ENCODE measurements around the gene ZNF592.

The ZNF592 gene

DNA sequence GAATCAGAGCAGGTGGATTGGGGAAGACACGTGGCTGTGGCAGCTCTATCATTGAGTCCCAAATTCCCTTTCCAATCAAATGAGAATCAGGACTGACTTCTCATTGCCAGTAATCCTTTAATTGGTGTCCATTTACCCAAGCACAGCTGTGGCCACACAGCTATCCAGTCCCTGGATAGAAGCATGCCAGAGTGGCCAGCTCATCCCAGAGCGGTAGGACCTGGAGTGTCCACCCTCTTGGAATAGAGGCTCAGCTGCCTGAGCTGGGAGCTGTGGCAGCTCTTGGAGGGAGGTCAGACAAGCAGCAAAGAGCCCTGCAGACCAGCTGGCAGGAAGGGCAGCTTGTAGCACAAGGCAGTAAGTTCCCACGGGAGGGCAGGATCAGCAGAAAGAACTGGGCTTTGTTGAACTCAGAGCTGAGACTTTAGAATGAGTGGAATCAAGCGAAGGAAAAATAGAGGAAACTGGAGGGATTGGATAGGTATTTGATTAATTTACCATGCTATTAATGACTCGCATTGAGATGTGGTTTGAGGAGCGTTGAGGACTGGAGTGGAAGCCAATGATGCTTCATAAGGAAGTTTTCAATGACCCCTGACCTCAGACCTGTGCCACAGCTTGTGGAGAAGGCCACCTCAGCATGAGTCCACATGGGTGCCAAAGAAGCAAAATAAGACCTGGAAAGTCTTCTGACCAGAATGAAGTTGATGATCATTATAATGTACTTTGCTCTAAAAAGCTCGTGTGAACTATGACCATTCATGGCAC is 61.9 kb downstream of the ZNF592 start:
- DNase-seq (ENCODE audit: low read depth) = no peak

DNA sequence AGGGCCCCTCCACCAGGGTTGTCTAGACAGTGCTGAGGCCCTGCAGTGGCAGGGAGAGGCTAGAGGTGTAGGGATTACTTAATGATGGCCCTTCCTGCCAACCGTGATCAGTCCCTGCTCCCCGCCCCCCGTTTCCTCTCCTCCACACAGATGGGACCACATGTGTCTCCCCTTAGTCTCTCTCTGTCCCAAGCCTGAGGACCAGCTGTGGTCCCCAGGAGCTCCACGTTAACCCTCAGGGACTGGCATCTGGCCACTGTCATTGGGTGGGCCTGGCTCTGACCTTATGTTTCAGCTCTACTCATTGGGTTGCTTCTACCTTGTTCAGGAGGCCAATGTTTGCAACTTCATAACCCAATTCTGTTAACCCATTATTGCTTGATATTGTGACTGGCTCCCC is 62.8 kb downstream of the ZNF592 start:
- no peak for DNase-seq (ENCODE audit: low read depth)

DNA sequence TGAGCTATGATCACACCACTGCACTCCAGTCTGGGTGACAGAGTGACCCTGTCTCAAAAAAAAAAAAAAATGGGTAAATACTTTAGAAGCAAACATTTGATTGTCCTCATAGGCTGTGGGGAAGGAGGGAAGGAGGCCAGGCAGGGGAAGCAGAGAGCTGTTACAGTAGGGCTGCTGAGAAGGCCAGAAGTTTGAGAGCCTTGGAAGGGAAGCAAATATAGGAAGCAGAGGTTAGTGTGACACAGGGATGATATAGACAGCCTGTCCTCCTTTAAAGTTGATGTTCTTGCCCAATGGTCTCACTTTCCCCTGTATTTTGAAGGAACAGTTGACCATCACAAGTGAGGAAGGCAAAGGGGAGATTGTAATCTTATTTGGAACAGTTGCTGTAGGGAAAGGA is 63.4 kb downstream of the ZNF592 start:
- no peak for DNase-seq (ENCODE audit: low read depth)

DNA sequence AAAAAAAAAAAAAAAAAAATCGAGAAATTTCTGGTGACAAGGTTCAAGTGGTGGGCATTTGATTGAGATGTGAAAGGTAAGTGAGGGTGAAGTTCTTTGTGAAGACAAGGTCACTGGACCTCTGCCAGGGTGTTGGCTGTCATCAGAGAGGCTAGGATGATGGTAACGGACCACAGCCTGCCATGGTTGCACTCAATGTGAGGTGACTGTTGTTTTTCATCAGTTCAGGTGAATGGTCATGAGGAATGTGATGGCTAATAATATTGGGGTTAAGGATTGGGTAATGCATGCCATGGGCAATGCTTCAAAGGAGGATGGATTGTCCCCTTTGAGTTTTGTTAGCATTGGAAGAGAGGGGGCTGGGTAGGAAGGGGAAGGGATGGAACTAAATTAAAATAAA is 64.5 kb downstream of the ZNF592 start:
- DNase-seq (ENCODE audit: low read depth) = no peak

DNA sequence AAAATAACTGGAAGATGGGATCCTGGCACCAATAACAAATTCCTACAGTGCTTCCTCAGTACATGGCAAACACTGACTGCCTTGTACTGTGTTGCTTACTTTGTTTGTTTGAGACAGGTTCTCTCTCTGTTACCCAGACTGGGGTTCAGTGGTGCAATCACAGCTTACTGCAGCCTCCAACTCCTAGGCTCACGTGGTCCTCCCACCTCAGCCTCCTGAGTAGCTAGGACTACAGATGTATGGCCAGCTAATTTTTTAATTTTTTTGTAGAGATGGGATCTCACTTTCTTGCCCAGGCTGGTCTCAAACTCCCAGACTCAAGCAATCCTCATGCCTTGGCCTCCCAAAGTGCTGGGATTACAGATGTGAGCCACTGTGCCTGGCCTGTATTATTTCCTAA is 65.0 kb downstream of the ZNF592 start:
- DNase-seq (ENCODE audit: low read depth) = no peak

DNA sequence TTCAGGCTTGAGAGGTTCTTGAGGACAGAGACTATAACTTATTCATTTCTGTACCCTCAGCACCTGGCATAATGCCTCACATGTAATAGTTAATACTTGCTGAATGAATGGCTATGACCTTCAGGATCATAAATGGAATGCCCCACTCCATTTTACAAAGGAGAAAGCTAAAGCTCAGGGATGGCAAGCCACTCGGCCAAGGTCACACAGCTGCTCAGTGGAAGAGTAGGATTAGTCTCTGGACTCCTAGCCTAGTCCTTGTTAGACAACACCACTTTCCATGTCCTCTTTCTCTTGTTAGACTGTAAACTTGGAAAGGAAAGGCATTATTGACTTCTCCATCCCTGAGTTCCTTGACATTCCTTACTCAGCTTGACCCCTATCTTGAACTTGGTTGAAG is 65.5 kb downstream of the ZNF592 start:
- DNase-seq (ENCODE audit: low read depth) = no peak

DNA sequence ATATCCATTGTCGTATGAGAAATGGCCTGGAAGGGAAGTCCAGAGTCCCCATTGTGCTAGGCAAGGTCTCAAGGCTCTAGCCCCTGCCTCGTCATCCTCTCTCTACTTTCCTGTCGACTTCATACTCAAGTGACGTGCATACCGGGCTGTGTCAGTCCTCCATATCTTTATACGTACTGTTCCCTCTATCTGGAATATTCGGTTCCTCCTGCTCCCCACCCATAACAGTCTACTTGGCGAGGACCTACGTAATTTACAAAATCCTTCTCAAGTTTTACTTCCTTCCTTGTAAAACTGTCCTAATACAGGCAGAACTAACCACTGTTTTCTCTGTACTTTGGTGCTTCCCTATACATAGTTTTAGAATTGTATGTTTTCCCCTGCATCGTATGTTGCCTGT is 66.5 kb downstream of the ZNF592 start:
- DNase-seq (ENCODE audit: low read depth) = no peak

DNA sequence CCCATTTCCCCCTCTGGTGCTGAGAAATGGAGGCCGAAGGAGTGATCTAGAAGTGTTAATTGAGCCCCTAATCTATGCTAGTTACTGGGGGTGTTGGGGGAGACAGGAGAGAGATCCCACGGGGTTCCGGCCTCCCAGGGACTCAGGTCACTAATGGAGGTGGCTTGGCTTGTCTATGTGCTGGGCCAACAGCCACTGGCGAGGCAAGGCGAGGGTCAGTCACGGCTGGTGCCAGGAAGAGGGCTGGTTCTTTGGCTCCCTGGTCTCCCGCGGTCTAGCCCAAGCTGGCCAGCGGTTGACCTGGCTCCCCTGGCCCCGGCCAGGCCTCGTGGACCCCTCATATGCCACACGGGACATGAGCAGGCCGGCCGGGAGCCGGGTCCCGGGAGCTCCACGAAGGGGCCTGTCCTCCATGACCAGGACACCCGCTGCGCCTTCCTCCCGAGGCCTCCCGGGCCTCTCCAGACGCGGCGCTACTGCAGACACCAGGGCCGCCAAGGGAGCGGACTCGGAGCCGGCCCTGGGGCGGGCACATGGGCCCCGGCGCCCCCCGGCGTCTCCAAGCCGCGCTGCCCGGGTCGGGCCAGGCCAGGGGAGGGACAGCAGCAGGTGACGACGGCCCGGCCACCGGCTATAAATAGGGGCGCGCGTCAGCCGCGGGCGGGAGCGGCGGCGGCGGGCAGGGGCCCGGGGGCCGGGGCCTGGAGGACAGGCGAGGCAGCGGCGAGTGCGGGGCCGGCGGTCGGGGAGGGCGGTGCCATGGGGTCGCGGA is 68.5 kb downstream of the ZNF592 start, which contains the start of gene ALPK3:
TSS of gene ALPK3 (plus strand) at position 663 of the 772 bp plus-strand sequence. CDS start at position 760, 97 bp downstream.
- no peak for DNase-seq (ENCODE audit: low read depth)

DNA sequence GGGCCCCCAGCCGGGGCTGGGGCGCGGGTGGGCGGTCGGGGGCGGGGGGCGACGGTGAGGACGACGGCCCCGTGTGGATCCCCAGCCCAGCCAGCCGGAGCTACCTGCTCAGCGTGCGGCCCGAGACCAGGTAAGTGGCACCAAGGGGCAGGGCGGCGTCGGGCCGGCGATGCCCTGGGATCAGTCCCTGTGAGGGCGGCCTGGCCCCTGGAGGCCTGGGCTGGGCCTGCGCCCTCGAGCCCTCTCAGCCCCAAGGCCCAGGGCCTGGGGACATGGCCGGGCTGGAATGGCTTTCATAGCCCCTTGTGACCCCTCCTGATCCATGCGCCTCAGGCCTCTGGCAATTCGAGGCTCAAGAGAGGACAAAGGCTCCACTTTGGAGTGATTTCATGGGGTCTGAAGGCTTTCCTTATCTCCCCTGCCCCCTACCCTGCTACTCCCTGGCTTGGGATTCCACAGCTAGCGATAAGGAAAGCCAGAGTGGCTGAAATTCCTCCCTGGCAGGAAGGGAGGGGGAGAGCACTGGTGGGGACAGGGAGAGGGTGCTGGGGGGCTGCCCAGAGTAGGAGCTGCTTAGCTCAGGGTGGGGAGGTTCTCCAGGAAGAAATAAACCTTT is 69.2 kb downstream of the ZNF592 start:
- DNase-seq (ENCODE audit: low read depth) = no peak

DNA sequence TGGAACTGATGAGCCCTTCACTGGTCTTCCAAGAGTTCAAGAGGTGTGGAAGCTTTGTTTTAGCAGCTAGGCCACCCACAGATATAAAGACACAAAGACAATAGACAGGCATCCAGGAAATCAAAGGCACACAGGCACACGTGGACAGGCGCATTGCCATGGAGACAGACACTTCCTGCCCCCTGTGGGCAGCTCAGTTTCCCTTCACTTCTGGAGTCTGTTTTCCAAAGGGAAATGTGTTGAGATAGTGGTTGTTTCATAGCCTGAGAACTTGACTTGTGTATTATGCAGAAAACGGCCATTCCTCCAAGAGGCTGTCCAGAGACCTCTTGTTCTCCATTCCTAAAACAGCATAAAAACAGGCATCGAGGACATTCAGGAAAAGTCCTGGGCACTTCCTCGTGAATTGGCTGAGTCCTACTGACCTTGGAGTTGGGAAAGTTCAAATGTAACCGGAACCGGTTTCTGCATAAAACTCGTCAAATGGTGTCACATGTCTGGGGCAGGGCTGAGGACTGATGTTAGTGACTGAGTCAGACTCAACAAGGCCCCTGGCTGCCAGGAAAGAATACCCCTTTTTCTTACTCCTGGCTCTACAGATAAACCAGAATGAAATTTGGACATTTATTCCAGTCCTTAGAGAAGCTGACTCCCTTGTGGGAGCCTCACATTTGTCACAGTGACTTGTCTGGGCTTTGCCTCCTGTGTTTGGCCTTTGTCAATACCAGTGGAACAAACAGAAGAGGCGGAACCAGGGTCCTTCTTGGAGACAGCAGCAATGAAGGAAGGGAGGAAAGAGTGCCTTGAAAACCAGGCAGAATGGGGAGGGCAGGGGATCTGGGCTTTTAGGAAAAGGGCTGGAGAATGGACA is 70.1 kb downstream of the ZNF592 start:
- DNase-seq (ENCODE audit: low read depth) = no peak

DNA sequence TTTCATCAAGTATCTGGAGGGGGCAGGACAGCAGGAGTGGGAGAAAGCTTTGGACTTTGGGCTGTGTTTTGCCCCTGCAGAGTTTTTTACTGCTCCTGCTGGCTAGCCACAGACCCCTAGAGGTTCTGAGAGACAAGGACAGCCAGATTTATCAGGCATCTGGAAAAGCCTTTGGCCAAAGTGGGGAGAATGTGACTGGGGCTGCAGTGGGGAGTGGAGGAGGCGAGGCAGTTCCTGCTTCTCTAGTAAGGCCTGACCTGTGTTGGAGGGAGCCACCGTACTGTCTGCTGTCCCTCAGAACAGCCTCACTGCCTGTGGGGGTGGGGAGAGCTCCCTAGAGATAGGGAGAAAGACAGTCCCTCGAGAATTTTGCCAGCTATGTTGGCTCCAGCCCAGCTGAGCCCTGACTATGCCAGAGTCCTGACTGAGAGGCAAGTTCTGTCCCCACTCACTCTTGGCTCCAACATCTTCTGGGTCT is 70.9 kb downstream of the ZNF592 start:
- no peak for DNase-seq (ENCODE audit: low read depth)

DNA sequence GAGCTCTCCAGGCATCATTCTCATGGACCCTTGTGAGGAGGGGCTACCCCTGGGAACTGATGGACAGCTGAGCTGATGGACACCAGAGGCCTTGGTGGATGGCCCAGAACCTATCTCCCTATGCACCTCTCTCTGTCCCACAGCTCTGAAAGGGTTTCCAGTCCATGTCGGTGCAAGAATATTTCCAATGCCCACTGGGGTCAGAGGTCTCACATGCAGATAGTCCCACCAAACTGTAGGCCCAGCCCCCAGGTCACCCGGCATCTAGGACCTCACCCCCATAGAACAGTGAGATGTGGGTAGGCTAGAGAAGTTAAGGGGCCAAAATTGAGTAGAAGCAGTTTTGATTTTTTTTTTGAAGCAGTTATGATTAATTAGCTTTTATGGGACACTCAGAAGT is 71.4 kb downstream of the ZNF592 start:
- DNase-seq (ENCODE audit: low read depth) = no peak

DNA sequence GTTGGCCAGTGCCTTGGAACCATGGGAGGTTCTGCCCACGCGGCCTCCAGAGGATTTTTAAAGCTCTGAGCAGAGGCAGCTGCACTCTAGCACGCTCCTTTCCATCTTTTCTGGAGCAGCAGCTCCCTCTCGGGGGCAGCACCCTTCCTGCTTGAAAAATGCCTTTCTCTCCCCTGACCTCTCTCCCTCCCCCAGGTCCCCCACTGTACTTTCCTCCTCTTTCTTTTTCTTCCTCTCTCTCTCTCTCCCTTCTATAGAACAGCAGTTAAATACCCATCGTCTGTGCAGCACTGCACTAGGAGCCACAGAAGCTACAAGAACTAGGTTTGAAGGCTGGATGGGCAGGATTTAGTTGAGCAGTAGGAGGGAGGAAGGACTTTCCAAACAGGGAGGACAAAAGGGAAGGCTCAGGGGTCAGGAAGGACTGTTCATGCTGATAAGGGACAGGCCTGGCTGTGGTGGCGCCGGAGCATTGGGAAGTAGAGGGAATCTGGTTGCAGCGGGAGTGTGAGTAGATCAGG is 73.2 kb downstream of the ZNF592 start:
- no peak for DNase-seq (ENCODE audit: low read depth)

DNA sequence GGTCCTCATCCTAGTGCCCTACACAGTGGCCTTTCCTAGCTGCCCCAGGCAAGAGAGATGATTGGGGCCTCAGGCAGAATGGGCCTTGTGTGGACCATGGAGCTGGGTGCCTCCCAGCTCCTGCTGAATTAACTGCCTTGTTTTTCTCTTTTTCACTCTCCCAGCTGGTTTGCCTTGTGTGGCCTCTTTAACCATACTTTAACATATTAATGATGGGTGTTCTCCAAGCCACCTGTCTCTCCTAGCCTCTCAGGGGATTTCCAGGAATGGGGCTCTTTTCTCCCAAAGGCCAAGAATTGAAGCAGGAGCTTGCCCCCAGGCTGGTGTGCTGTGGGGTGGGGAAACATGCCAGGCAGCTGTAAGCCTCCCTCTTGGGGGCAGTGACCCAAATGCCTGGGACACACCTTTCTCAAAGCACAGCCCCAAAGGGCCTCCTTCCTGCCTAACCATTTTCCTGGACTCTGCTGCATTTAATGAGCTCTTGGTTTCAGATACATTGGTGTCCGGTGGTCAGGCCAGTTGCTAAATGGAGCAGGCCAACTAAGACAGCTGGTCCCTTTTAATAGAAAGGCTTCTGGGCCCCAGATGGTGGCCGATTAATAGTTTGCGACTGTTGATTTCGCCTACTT is 74.4 kb downstream of the ZNF592 start:
- no peak for DNase-seq (ENCODE audit: low read depth)

DNA sequence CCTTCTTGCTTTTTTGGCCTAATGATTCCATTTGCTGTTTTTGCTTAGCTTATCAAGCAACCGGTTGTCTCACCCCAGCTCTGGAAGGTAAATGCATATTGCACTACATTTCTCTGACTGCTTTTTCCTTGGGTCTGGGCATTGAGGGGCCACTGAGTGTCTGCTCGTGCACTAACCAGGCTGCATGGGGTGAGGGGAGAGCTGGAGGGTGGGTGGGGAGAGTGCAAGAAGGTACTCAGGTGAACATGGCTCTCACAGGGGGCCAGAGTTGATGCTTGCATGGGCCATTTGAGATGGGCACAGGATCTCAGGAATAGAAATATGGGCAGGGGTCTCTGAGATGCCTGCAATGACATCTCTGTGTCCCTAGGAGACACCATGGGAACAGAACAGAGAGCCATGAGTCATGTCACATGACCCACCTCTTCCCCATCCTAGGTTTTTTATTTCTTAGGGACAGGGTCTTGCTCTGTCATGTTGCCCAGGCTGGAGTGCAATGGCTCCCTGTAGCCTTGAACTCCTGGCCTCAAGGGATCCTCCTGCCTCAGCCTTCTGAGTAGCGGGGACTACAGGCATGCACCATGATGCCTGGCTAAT is 75.0 kb downstream of the ZNF592 start:
- DNase-seq (ENCODE audit: low read depth) = no peak

DNA sequence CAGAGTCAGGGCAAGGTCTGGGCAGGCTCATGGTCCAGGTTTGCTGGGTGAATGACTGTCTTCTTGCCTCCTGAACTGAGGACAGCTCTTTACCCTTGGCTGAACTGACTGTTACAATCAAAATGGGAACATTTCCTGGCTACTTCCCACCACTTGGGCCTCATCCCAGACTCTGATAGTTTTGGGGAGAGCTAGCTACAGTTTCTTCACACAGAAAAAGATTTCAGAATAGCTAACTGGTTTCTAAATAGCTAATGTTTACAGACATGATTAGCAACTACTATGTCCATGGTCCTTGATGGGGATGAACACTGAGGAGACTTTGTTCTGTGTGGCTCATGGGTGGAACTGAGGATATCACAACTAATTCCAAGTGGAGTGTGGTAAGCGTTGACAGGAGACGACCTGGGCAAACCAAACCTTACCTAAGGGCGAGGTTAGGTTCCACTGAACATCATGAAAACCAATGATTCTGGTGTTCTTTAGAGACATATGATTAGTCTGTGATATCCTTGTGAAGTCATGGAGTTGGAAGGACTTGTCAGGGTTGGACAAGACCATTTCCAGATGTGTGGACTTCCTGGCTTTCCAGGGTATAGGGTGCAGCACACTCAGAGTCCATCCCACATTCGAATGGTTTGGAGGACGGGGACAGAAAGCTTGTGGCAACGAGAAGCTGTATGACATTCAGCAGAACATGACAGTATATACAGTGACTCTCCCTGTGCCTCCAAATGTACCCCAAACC is 76.0 kb downstream of the ZNF592 start:
- no peak for DNase-seq (ENCODE audit: low read depth)

DNA sequence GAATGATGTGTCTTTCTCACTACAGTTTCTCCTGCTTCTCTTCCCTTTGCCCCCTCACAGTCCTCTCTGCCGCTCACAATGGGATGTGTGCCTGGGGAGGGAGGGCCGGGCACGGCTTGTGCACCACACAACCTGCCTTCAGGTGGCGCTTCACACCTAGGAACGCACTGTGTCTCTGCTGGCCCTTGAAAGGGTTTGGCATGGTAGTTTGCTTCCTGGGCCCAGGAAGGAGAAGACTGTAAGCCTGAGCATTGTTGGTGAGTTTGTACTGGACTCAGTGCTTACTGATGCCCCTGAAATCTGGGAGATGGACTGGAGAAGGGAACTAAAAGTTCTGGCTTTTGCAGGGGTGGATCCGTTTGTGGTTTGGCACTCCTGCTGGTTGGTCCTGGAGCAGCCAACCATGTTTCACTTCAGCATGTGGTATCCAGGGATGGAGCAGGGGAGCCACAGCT is 78.0 kb downstream of the ZNF592 start:
- DNase-seq (ENCODE audit: low read depth) = no peak

DNA sequence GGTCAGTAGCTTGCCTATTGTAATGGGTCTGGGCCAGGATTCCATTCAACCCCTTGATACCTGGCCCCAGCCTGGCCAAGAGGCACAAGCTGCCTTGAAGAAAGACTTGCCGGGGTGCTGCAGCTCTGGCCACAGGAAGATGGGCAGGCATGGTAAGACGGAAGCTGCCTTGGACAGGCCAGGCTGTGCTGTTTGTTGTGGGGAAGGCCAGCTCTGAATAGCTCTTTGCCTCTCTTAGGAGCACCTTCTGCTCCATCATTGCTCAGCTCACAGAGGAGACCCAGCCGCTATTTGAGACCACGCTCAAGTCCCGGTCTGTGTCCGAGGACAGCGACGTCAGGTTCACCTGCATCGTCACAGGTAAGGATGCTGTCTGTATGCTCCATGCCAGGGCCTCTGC is 78.9 kb downstream of the ZNF592 start:
- DNase-seq (ENCODE audit: low read depth) = no peak

DNA sequence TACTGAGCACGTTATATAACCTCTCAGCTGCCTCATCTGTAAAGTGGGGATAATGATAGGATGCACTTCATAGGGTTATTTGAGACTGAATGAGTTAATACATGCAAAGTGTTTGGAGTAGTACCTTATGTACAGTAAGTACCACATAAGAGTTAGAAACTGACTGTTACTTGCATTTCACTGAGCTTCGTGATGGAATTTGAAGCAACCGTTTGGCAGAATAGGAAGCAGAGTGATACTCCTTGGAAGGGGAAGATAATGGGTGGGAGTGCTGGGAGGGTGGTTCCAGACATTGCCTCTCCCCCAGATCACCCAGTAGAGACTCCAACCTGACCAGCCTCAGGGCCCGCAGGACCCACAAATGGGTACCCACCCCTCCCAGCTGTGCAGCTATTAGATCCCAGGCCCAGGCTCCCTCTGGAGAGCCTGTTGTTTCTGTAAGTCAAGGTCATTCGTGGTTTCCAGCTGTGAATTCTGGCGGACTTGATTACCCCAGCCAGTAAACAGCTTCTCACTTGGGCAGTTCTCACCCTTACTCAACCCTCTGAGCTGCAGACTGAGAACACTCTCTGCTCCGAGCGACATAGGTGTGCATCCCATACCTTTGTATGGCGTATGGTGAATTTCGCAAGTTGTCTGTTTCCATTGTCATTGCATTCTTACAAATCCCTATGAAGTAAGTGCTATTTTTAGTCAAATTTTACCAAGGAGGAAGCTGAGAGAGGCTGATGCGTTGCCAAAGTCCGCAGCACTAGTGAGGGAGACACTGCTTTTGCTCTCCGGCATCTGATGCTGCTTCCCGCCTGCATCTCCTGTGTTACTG is 79.9 kb downstream of the ZNF592 start:
- DNase-seq (ENCODE audit: low read depth) = no peak
